Lower leg skin (tissue), 3 donors: Measurements from ENCODE around the gene SMIM1.

Source experiments
- POLR2A ChIP-seq, 2 donors: fragments of 450-650 bp; IDR thresholded peaks; one replicate each; pipeline ENCODE4 v1.6.1; 2016 to 2017; ENCODE audit warnings: antibody characterized with exemption in 2 of 2, mild to moderate bottlenecking in 1 of 2, moderate library complexity in 1 of 2
- TF ChIP-seq, protein P1 (sequence below), 3 donors: fragments of 450-650 bp; IDR thresholded peaks; one replicate each; pipeline ENCODE4 v1.5.1; 2016; ENCODE audit warnings: antibody characterized with exemption in 3 of 3, mild to moderate bottlenecking in 3 of 3, moderate library complexity in 2 of 3

GRCh38 chr1:3817138-3817740, 44.7 kb downstream of the SMIM1 start:
- TF ChIP-seq, protein P1, sequence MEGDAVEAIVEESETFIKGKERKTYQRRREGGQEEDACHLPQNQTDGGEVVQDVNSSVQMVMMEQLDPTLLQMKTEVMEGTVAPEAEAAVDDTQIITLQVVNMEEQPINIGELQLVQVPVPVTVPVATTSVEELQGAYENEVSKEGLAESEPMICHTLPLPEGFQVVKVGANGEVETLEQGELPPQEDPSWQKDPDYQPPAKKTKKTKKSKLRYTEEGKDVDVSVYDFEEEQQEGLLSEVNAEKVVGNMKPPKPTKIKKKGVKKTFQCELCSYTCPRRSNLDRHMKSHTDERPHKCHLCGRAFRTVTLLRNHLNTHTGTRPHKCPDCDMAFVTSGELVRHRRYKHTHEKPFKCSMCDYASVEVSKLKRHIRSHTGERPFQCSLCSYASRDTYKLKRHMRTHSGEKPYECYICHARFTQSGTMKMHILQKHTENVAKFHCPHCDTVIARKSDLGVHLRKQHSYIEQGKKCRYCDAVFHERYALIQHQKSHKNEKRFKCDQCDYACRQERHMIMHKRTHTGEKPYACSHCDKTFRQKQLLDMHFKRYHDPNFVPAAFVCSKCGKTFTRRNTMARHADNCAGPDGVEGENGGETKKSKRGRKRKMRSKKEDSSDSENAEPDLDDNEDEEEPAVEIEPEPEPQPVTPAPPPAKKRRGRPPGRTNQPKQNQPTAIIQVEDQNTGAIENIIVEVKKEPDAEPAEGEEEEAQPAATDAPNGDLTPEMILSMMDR (IDR thresholded peaks at IDR 0.05), result no peak
- no peak for TF ChIP-seq POLR2A (IDR thresholded peaks at IDR 0.05)
